Adrenal gland (tissue), 5 donors: Measurements from ENCODE around the gene MMP13.

Experiments used
- CTCF ChIP-seq, 6 experiments: fragments of 450-650 bp in 4 of 6; fragments of 200-600 bp in 2 of 6; sonication (generic) in 1 of 6; IDR thresholded peaks; 1 replicate in 5 of 6; 2 replicates in 1 of 6; pipeline versions ENCODE4 v1.5.1 to v1.8.0; 2016 to 2021; ENCODE audit warnings: antibody characterized with exemption in 6 of 6, mild to moderate bottlenecking in 2 of 6, moderate library complexity in 1 of 6
- POLR2A ChIP-seq, 2 donors: fragments of 450-650 bp; IDR thresholded peaks; one replicate each; pipeline ENCODE4 v1.6.1; 2017; ENCODE audit warnings: antibody characterized with exemption in 2 of 2, mild to moderate bottlenecking in 2 of 2, moderate library complexity in 1 of 2
- donor health status: DM: no; HTN: no; CAD: no.

- TF ChIP-seq CTCF (IDR thresholded peaks at IDR 0.05) (no peak), POLR2A (IDR thresholded peaks at IDR 0.05) (no peak)
Measured at GRCh38 chr11:102935514-102935913, 20.0 kb downstream of the MMP13 start.
